MCF 10A (cell line): Measurements from ENCODE around the gene SPATA2L. TPM values are rescaled to one million over a fixed set of nuclear protein-coding genes. Genes with fewer than 3 reads are reported as not detected.
A peak's percentile ranks its signal among the peaks of the same experiment; 100 is the strongest.
"Not testable (repeated sequence)": the region's sequence is repeated elsewhere in the genome, so short reads cannot be mapped to it uniquely, and the experiment has no call there.

ENCODE experiments used
- BruUV-seq: library from RNA; stranded (reverse); fragments of 400-500 nt; replicated peaks from 2 replicates; lab custom pipeline; 2021; lab: Mats Ljungman, UMichigan
- CTCF ChIA-PET: fragments of 300-600 bp; sonication (Branson Sonifier 250); formaldehyde crosslinking; extraction: SDS; loops from one replicate; lab custom pipeline; 2021; ENCODE audit warnings: antibody characterized with exemption, inconsistent platforms; lab: Yijun Ruan, JAX
- POLR2A ChIA-PET: fragments of 300-600, 350-650 bp; sonication (Branson Sonifier 250); formaldehyde crosslinking; extraction: SDS; loops from one replicate; lab custom pipeline; 2020; ENCODE audit warnings: antibody characterized with exemption, inconsistent platforms; lab: Yijun Ruan, JAX
- DNase-seq: peaks from one replicate; pipeline ENCODE4 v3.0.0-alpha.2; 2018; ENCODE audit not compliant: unreplicated experiment
- H3K27ac Mint-ChIP-seq: one replicate; pipeline ENCODE4 v1.8.0; 2022; ENCODE audit warnings: mild to moderate bottlenecking, low read depth, mixed read lengths; ENCODE audit not compliant: unreplicated experiment
- H3K27me3 Mint-ChIP-seq: one replicate; pipeline ENCODE4 v1.8.0; 2022; ENCODE audit warnings: mixed read lengths; ENCODE audit not compliant: insufficient read depth, unreplicated experiment
- H3K36me3 Mint-ChIP-seq: one replicate; pipeline ENCODE4 v1.8.0; 2022; ENCODE audit warnings: mild to moderate bottlenecking, moderate library complexity, mixed read lengths; ENCODE audit not compliant: insufficient read depth, unreplicated experiment
- H3K4me1 Mint-ChIP-seq: one replicate; pipeline ENCODE4 v1.8.0; 2022; ENCODE audit warnings: mixed read lengths; ENCODE audit not compliant: insufficient read depth, unreplicated experiment
- H3K4me3 Mint-ChIP-seq: one replicate; pipeline ENCODE4 v1.8.0; 2022; ENCODE audit warnings: mild to moderate bottlenecking, moderate library complexity, mixed read lengths; ENCODE audit not compliant: unreplicated experiment
- H3K9me3 Mint-ChIP-seq: one replicate; pipeline ENCODE4 v1.8.0; 2022; ENCODE audit warnings: mixed read lengths; ENCODE audit not compliant: unreplicated experiment
- CTCF ChIP-seq: fragments of 200-600 bp; IDR thresholded peaks from one replicate; pipeline ENCODE4 v1.8.0; 2022; ENCODE audit warnings: antibody characterized with exemption, mild to moderate bottlenecking; ENCODE audit not compliant: unreplicated experiment
- intact Hi-C: fragments of 100-400 bp; cut with micrococcal nuclease; formaldehyde crosslinking; loops from 2 replicates; pipeline ENCODE4 v1.14.1; 2022
- total RNA-seq: library from RNA; stranded (reverse); gene quantifications from 2 replicates; pipeline ENCODE4 v1.2.3, GENCODE V29; 2022

SPATA2L gene
- total RNA-seq, 1 experiment from 2014 or later: 12.5 TPM

- peak; percentile 53 for DNase-seq
- intact Hi-C loops, BruUV-seq, H3K4me3 Mint-ChIP-seq, POLR2A ChIA-PET, H3K27ac Mint-ChIP-seq, H3K9me3 Mint-ChIP-seq, H3K27me3 Mint-ChIP-seq, H3K4me1 Mint-ChIP-seq: not testable (repeated sequence)
- TF ChIP-seq CTCF: peak; percentile 45
- H3K36me3 Mint-ChIP-seq: peaks cover 14% of the 10 kb centered on the region
- CTCF ChIA-PET: interaction anchor here (0.8 to 0.9 kb wide), 2 partner anchors 9 to 93 kb away, joined by 3 to 4 read pairs; partner anchors contain the start of genes CHMP1A and SPATA33
These were observed 34.5 kb downstream of the SPATA2L start for GRCh38 chr16:89667000-89667399.

- H3K27me3 Mint-ChIP-seq, DNase-seq, BruUV-seq, H3K4me1 Mint-ChIP-seq, H3K27ac Mint-ChIP-seq, H3K4me3 Mint-ChIP-seq, H3K9me3 Mint-ChIP-seq, POLR2A ChIA-PET, intact Hi-C loops: not testable (repeated sequence)
- peaks cover 28% of the 10 kb centered on the region for H3K36me3 Mint-ChIP-seq
- CTCF ChIA-PET: interaction anchor here (0.6 to 1.5 kb wide), 2 partner anchors 49 to 130 kb away, joined by 3 read pairs; no protein-coding TSS in a partner anchor
These were observed 37.3 kb downstream of the SPATA2L start for GRCh38 chr16:89664238-89664637.

- BruUV-seq: no TSS peak
- TF ChIP-seq CTCF: no peak
- no peaks in the 10 kb centered on the region for H3K27me3 Mint-ChIP-seq
- H3K4me3 Mint-ChIP-seq: no peak overlapping the region
- ChIA-PET CTCF (no interaction called here), POLR2A (interaction anchor here (0.6 kb wide), 1 partner anchor 322 kb away, joined by 3 read pairs; no protein-coding TSS in a partner anchor)
- no peak overlapping the region for H3K27ac Mint-ChIP-seq
- H3K9me3 Mint-ChIP-seq: no peaks in the 10 kb centered on the region
- intact Hi-C loops: no loop called here
- DNase-seq: no peak
- H3K4me1 Mint-ChIP-seq: peaks cover 7% of the 10 kb centered on the region
- peaks cover 36% of the 10 kb centered on the region for H3K36me3 Mint-ChIP-seq
These were observed 40.3 kb downstream of the SPATA2L start for GRCh38 chr16:89661215-89661614.

GRCh38 chr16:89660146-89660545, 41.4 kb downstream of the SPATA2L start:
- Mint-ChIP-seq H3K27ac (peak overlapping the region; percentile 66), H3K9me3 (no peaks in the 10 kb centered on the region), H3K27me3 (no peaks in the 10 kb centered on the region), H3K4me1 (peaks cover 7% of the 10 kb centered on the region), H3K36me3 (peaks cover 36% of the 10 kb centered on the region), H3K4me3 (no peak overlapping the region)
- no TSS peak for BruUV-seq
- CTCF ChIA-PET: interaction anchor here (0.6 to 1.1 kb wide), 2 partner anchors 18 to 21 kb away, joined by 3 to 5 read pairs; no protein-coding TSS in a partner anchor
- DNase-seq: no peak
- POLR2A ChIA-PET: interaction anchor here (0.6 to 3.3 kb wide), 3 partner anchors 11 to 163 kb away, joined by 3 to 21 read pairs (median 3); partner anchors contain the start of gene SPG7
- no peak for TF ChIP-seq CTCF
- intact Hi-C loops: no loop called here
